Neural cell (in vitro differentiated cells): ENCODE data around the gene TTC34. TPM values are rescaled to one million over a fixed set of nuclear protein-coding genes. Genes with fewer than 3 reads are reported as not detected.

Source experiments
- H2AFZ ChIP-seq: fragments of 200-600, 300-800 bp; sonication (generic), shearing (Covaris generic); 2 replicates; pipeline ENCODE4 v1.6.0; 2014; ENCODE audit warnings: low read depth, mild to moderate bottlenecking, antibody characterized with exemption, low read length, moderate library complexity
- H3F3A ChIP-seq: fragments of 200-600 bp; shearing (Covaris generic); 2 replicates; pipeline ENCODE4 v1.6.1; 2016; ENCODE audit warnings: mild to moderate bottlenecking, moderate library complexity, mixed read lengths, antibody characterized with exemption, low read length; ENCODE audit not compliant: insufficient read depth, poor library complexity, severe bottlenecking
- H3K27ac ChIP-seq: fragments of 200-600, 300-800 bp; sonication (generic), shearing (Covaris generic); 2 replicates; pipeline ENCODE4 v1.5.1; 2014; ENCODE audit warnings: mild to moderate bottlenecking, low read length, moderate library complexity
- H3K27me3 ChIP-seq: fragments of 300-800, 200-600 bp; sonication (generic), shearing (Covaris generic); 2 replicates; pipeline ENCODE4 v1.6.0; 2014; ENCODE audit warnings: mild to moderate bottlenecking, low read depth, low read length, moderate library complexity; ENCODE audit not compliant: insufficient read depth
- H3K36me3 ChIP-seq: fragments of 300-800, 200-600 bp; sonication (generic), shearing (Covaris generic); 2 replicates; pipeline ENCODE4 v1.5.1; 2014; ENCODE audit warnings: mild to moderate bottlenecking, antibody characterized with exemption, low read length, moderate library complexity; ENCODE audit not compliant: insufficient read depth
- H3K4me2 ChIP-seq: fragments of 300-800, 200-600 bp; sonication (generic), shearing (Covaris generic); 2 replicates; pipeline ENCODE4 v1.6.0; 2014; ENCODE audit warnings: mild to moderate bottlenecking, low read length
- H3K4me3 ChIP-seq: fragments of 300-800, 200-600 bp; sonication (generic), shearing (Covaris generic); 2 replicates; pipeline ENCODE4 v1.5.1; 2014; ENCODE audit warnings: mild to moderate bottlenecking, low read length, moderate library complexity
- H3K79me2 ChIP-seq: fragments of 200-600 bp; shearing (Covaris generic); replicated peaks from 2 replicates; pipeline ENCODE4 v1.6.0; 2014; ENCODE audit warnings: mild to moderate bottlenecking, low read length, moderate library complexity; ENCODE audit not compliant: insufficient read depth
- H3K9ac ChIP-seq: fragments of 300-800, 200-600 bp; sonication (generic), shearing (Covaris generic); 2 replicates; pipeline ENCODE4 v1.6.1; 2016; ENCODE audit warnings: mild to moderate bottlenecking, low read length, mixed read lengths
- H3K9me2 ChIP-seq: fragments of 200-600 bp; shearing (Covaris generic); 2 replicates; pipeline ENCODE4 v1.6.1; 2016; ENCODE audit warnings: mild to moderate bottlenecking, low read length, mixed read lengths; ENCODE audit not compliant: insufficient read depth
- H3K9me3 ChIP-seq: fragments of 200-600, 300-800 bp; sonication (generic), shearing (Covaris generic); 2 replicates; pipeline ENCODE4 v1.6.1; 2016; ENCODE audit warnings: mild to moderate bottlenecking, mixed run types, low read length, moderate library complexity, mixed read lengths
- H4K20me1 ChIP-seq: fragments of 200-600 bp; shearing (Covaris generic); 2 replicates; pipeline ENCODE4 v1.6.1; 2016; ENCODE audit warnings: mild to moderate bottlenecking, mixed run types; ENCODE audit not compliant: insufficient read depth
- EP300 ChIP-seq: fragments of 450-650 bp; conservative IDR thresholded peaks from 2 replicates; pipeline ENCODE4 v1.6.1; 2014; ENCODE audit warnings: antibody characterized with exemption, mild to moderate bottlenecking, moderate library complexity; ENCODE audit not compliant: poor library complexity, severe bottlenecking
- EZH2 ChIP-seq: fragments of 200-600, 300-800 bp; shearing (Covaris generic), sonication (generic); IDR thresholded peaks from 2 replicates; pipeline ENCODE4 v1.6.1; 2014; ENCODE audit warnings: antibody characterized with exemption, low read length, borderline replicate concordance, mild to moderate bottlenecking; ENCODE audit not compliant: insufficient read depth, poor library complexity, severe bottlenecking
- MXI1 ChIP-seq: fragments of 450-650 bp; conservative IDR thresholded peaks from 2 replicates; pipeline ENCODE4 v1.6.1; 2014; ENCODE audit warnings: antibody characterized with exemption, mild to moderate bottlenecking; ENCODE audit not compliant: poor library complexity, severe bottlenecking
- POLR2AphosphoS5 ChIP-seq: IDR thresholded peaks from 2 replicates; pipeline ENCODE4 v1.6.1; 2012
- RAD21 ChIP-seq: fragments of 450-650 bp; conservative IDR thresholded peaks from 2 replicates; pipeline ENCODE4 v1.6.1; 2014; ENCODE audit warnings: antibody characterized with exemption, mild to moderate bottlenecking, moderate library complexity
- REST ChIP-seq: IDR thresholded peaks from 2 replicates; pipeline ENCODE4 v1.6.1; 2012; ENCODE audit warnings: borderline replicate concordance
- SMC3 ChIP-seq: fragments of 450-650 bp; conservative IDR thresholded peaks from 2 replicates; pipeline ENCODE4 v1.6.1; 2014; ENCODE audit warnings: antibody characterized with exemption, mild to moderate bottlenecking, moderate library complexity; ENCODE audit not compliant: poor library complexity
- TAF1 ChIP-seq: IDR thresholded peaks from 2 replicates; pipeline ENCODE4 v1.6.1; 2012; ENCODE audit warnings: low read depth
- polyA plus RNA-seq: library from polyadenylated mRNA; depleted of rRNA; stranded (reverse); fragments of >200 nt; gene quantifications from 2 replicates; pipeline ENCODE4 v1.2.3, GENCODE V29; 2014
- TF ChIP-seq, protein P1 (sequence below): fragments of 450-650 bp; IDR thresholded peaks from 2 replicates; pipeline ENCODE4 v1.5.1; 2014; ENCODE audit warnings: antibody characterized with exemption, mild to moderate bottlenecking, moderate library complexity; ENCODE audit not compliant: poor library complexity, severe bottlenecking

TTC34 gene
- polyA plus RNA-seq, 1 donor from 2014 or later = 0.05 TPM

- Histone ChIP-seq H3K9ac (no peak overlapping the region), H3K4me2 (no peak overlapping the region), H3K27ac (no peak overlapping the region), H3K9me2 (no peaks in the 10 kb centered on the region), H2AFZ (no peak overlapping the region), H3K79me2 (peaks cover 9% of the 10 kb centered on the region), H3K9me3 (no peaks in the 10 kb centered on the region), H3F3A (no peaks in the 10 kb centered on the region), H3K36me3 (no peaks in the 10 kb centered on the region), H4K20me1 (no peaks in the 10 kb centered on the region), H3K27me3 (no peaks in the 10 kb centered on the region), H3K4me3 (no peak overlapping the region)
- TF ChIP-seq RAD21 (no peak), TAF1 (no peak)
Measured at GRCh38 chr1:2644591-2645101, 156.8 kb downstream of the TTC34 start.

DNA sequence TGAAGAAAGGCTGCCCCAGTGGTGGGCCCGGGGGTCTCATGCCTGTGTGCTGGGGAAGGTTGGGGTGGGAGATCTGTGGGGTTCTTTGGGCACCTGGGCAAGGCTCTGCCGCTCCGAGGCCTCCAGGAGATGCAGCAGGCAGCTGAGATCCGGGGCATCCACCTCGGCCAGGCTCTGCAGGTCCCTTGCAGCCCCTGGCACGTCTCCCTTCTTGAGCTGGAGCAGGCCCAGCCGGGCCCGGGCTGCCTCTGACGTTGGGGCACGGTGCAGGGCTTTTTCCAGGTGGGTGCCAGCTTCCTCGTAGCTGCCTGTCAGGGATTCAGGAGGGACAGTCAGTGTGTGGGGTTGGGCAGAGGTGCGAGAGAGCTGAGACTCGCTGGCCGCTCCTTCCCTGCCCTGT, 157.3 kb downstream of the TTC34 start:
- H3F3A ChIP-seq = no peaks in the 10 kb centered on the region
- H4K20me1 ChIP-seq = no peaks in the 10 kb centered on the region
- no peaks in the 10 kb centered on the region for H3K36me3 ChIP-seq
- no peak overlapping the region for H3K27ac ChIP-seq
- TF ChIP-seq REST (no peak), EZH2 (no peak)
- peaks cover 9% of the 10 kb centered on the region for H3K79me2 ChIP-seq
- no peak overlapping the region for H2AFZ ChIP-seq
- no peak overlapping the region for H3K4me2 ChIP-seq
- no peaks in the 10 kb centered on the region for H3K27me3 ChIP-seq
- H3K4me3 ChIP-seq = no peak overlapping the region
- H3K9ac ChIP-seq = no peak overlapping the region
- H3K9me3 ChIP-seq = no peaks in the 10 kb centered on the region
- H3K9me2 ChIP-seq = no peaks in the 10 kb centered on the region

DNA sequence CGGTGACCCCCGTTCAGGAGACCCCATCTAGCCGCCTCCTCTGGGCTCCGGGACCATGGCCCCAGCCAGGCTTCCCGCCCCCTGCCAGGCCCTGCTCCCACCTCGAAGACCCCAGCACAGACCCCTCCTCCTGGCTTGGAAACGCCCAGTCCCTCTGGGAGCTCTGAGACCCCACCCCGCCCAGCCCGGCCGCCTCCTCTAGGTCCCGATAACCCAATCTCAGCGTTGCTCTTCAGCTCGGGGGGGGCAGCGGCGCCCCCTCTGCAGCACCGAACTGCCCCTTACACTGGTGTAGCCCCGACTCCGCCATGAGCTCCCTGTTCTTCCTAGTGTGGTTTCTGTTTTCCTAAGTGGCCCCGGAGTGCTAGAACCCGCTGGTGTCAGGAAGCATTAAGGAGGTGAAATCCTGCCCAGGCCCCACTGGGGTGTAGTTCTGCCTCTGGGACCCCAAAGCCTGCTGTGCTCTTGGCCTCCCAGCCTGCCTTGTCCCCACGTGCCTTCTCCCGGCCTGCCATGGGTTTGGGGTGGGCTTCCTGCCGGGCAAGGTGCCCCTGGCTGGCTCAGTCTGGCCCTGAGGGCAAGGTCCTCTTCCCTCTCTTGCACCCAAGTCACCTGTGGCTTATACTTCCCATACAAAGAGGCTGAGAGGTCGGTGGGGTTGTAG, 157.9 kb downstream of the TTC34 start:
- Histone ChIP-seq H3K27me3 (no peaks in the 10 kb centered on the region), H3K4me2 (peak overlapping the region; percentile 59), H3F3A (no peaks in the 10 kb centered on the region), H3K9me3 (no peaks in the 10 kb centered on the region), H4K20me1 (no peaks in the 10 kb centered on the region), H3K9me2 (no peaks in the 10 kb centered on the region), H2AFZ (peak overlapping the region; percentile 84), H3K79me2 (peaks cover 9% of the 10 kb centered on the region), H3K36me3 (no peaks in the 10 kb centered on the region), H3K9ac (peak overlapping the region; percentile 91), H3K27ac (no peak overlapping the region), H3K4me3 (peak overlapping the region; percentile 97)
- no peak for TF ChIP-seq RAD21
- no peak for TF ChIP-seq REST
- no peak for TF ChIP-seq MXI1
- TF ChIP-seq SMC3 = no peak
- no peak for TF ChIP-seq TAF1
- no peak for TF ChIP-seq EP300
- TF ChIP-seq, protein P1, sequence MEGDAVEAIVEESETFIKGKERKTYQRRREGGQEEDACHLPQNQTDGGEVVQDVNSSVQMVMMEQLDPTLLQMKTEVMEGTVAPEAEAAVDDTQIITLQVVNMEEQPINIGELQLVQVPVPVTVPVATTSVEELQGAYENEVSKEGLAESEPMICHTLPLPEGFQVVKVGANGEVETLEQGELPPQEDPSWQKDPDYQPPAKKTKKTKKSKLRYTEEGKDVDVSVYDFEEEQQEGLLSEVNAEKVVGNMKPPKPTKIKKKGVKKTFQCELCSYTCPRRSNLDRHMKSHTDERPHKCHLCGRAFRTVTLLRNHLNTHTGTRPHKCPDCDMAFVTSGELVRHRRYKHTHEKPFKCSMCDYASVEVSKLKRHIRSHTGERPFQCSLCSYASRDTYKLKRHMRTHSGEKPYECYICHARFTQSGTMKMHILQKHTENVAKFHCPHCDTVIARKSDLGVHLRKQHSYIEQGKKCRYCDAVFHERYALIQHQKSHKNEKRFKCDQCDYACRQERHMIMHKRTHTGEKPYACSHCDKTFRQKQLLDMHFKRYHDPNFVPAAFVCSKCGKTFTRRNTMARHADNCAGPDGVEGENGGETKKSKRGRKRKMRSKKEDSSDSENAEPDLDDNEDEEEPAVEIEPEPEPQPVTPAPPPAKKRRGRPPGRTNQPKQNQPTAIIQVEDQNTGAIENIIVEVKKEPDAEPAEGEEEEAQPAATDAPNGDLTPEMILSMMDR = no peak
- TF ChIP-seq EZH2 = no peak
- TF ChIP-seq POLR2AphosphoS5 = no peak
